GM12872 (cell line): ENCODE measurements around the gene PIK3R5.

Experiments
- CTCF ChIP-seq: IDR thresholded peaks from 3 replicates; pipeline ENCODE4 v1.5.1; 2011; ENCODE audit warnings: low read depth, mild to moderate bottlenecking, low read length, moderate library complexity; ENCODE audit not compliant: insufficient read depth

The PIK3R5 gene

GRCh38 chr17:8870406-8871040 lies 95.0 kb downstream of the PIK3R5 start:
- no peak for TF ChIP-seq CTCF

- no peak for TF ChIP-seq CTCF
Measured at GRCh38 chr17:8869114-8869815, 96.2 kb downstream of the PIK3R5 start.

GRCh38 chr17:8868529-8868951 lies 97.0 kb downstream of the PIK3R5 start:
- TF ChIP-seq CTCF: no peak

GRCh38 chr17:8868092-8868491 lies 97.4 kb downstream of the PIK3R5 start:
- TF ChIP-seq CTCF: no peak

GRCh38 chr17:8867361-8867981 lies 98.0 kb downstream of the PIK3R5 start, which contains the start of gene PIK3R6:
Gene PIK3R6 (minus strand): TSS chr17:8867674. CDS start chr17:8849794, 17,880 bp downstream.
- no peak for TF ChIP-seq CTCF

- TF ChIP-seq CTCF: no peak
Measured at GRCh38 chr17:8865811-8866210, 99.7 kb downstream of the PIK3R5 start.

- no peak for TF ChIP-seq CTCF
Measured at GRCh38 chr17:8865385-8865784, 100.1 kb downstream of the PIK3R5 start.
